SK-N-SH (cell line): ENCODE data around the gene LRRC42. TPM values are rescaled to one million over a fixed set of nuclear protein-coding genes. Genes with fewer than 3 reads are reported as not detected.

Experiments
- CTCF ChIA-PET: fragments of 300-600, 350-600 bp; formaldehyde crosslinking; extraction: SDS; loops from one replicate; lab custom pipeline; 2021; lab: Yijun Ruan, JAX
- POLR2A ChIA-PET: fragments of 350-600 bp; sonication (Branson Sonifier 250); formaldehyde crosslinking; extraction: SDS; loops from one replicate; lab custom pipeline; 2020; ENCODE audit warnings: antibody characterized with exemption, inconsistent platforms; lab: Yijun Ruan, JAX
- DNase-seq: peaks from one replicate; pipeline ENCODE4 v3.0.0; 2012
- H2AFZ ChIP-seq: fragments of 200-600 bp; sonication (generic); 2 replicates; pipeline ENCODE4 v1.8.1; 2016; ENCODE audit warnings: antibody characterized with exemption, mild to moderate bottlenecking, low read depth
- H3F3A ChIP-seq: fragments of 200-600 bp; sonication (generic); replicated peaks from 2 replicates; pipeline ENCODE3; 2016; ENCODE audit warnings: antibody characterized with exemption, mild to moderate bottlenecking; ENCODE audit not compliant: insufficient read depth
- H3K27ac ChIP-seq, 2 experiments: fragments of 200-500 bp in 1 of 2; fragments of 200-600 bp in 1 of 2; sonication (Bioruptor generic) in 1 of 2; sonication (generic), shearing (Covaris generic) in 1 of 2; 2 replicates each; pipeline versions ENCODE4 v1.5.1 to v1.6.1; 2014 to 2016; ENCODE audit warnings: low read depth in 2 of 2, inconsistent platforms in 1 of 2, low read length in 1 of 2, mild to moderate bottlenecking in 1 of 2, mixed read lengths in 1 of 2
- H3K27me3 ChIP-seq: fragments of 200-600 bp; sonication (generic), shearing (Covaris generic); 2 replicates; pipeline ENCODE4 v1.6.1; 2016; ENCODE audit warnings: mixed run types; ENCODE audit not compliant: insufficient read depth
- H3K36me3 ChIP-seq, 2 experiments: fragments of 200-500 bp in 1 of 2; fragments of 200-600 bp in 1 of 2; sonication (Bioruptor generic) in 1 of 2; sonication (generic) in 1 of 2; replicated peaks in 1 of 2; 2 replicates each; pipeline versions ENCODE3 to v1.5.1; 2014 to 2016; ENCODE audit warnings: low read length in 1 of 2, mild to moderate bottlenecking in 1 of 2; ENCODE audit not compliant: insufficient read depth in 2 of 2, control insufficient read depth in 1 of 2
- H3K4me1 ChIP-seq, 2 experiments: fragments of 200-500 bp in 1 of 2; fragments of 200-600 bp in 1 of 2; sonication (Bioruptor generic) in 1 of 2; sonication (generic), shearing (Covaris generic) in 1 of 2; 2 replicates each; pipeline versions ENCODE4 v1.5.1 to v1.6.1; 2014 to 2016; ENCODE audit warnings: low read depth in 1 of 2, low read length in 1 of 2, mixed run types in 1 of 2; ENCODE audit not compliant: insufficient read depth in 2 of 2, control insufficient read depth in 1 of 2
- H3K4me2 ChIP-seq: fragments of 200-600 bp; sonication (generic), shearing (Covaris generic); 2 replicates; pipeline ENCODE4 v1.6.1; 2017; ENCODE audit warnings: mixed run types
- H3K4me3 ChIP-seq, 2 experiments: fragments of 200-500 bp in 1 of 2; fragments of 200-600 bp in 1 of 2; sonication (Bioruptor generic) in 1 of 2; sonication (generic), shearing (Covaris generic) in 1 of 2; 2 replicates each; pipeline versions ENCODE4 v1.5.1 to v1.8.1; 2014 to 2016; ENCODE audit warnings: low read depth in 2 of 2, inconsistent platforms in 1 of 2, low read length in 1 of 2, mild to moderate bottlenecking in 1 of 2, mixed read lengths in 1 of 2, moderate library complexity in 1 of 2
- H3K79me2 ChIP-seq: fragments of 200-600 bp; sonication (generic); 2 replicates; pipeline ENCODE4 v1.8.1; 2017; ENCODE audit warnings: mild to moderate bottlenecking; ENCODE audit not compliant: insufficient read depth
- H3K9ac ChIP-seq: fragments of 200-600 bp; sonication (generic); 2 replicates; pipeline ENCODE4 v1.6.1; 2017; ENCODE audit warnings: mixed run types
- H3K9me2 ChIP-seq: fragments of 200-600 bp; sonication (generic); 2 replicates; pipeline ENCODE4 v1.6.1; 2017; ENCODE audit warnings: mixed run types
- H3K9me3 ChIP-seq: fragments of 200-600 bp; sonication (generic); 2 replicates; pipeline ENCODE4 v1.6.1; 2017; ENCODE audit warnings: mixed run types, mild to moderate bottlenecking, moderate library complexity
- H4K20me1 ChIP-seq: fragments of 200-600 bp; sonication (generic); 2 replicates; pipeline ENCODE4 v1.6.1; 2017; ENCODE audit warnings: mild to moderate bottlenecking, mixed run types; ENCODE audit not compliant: insufficient read depth
- CHD2 ChIP-seq: fragments of 150-350 bp; IDR thresholded peaks from 2 replicates; pipeline ENCODE4 v1.6.1; 2018; ENCODE audit warnings: low read length; ENCODE audit not compliant: partially characterized antibody
- CTCF ChIP-seq: fragments of 200-600 bp; sonication (generic); IDR thresholded peaks from 2 replicates; pipeline ENCODE4 v1.6.1; 2017; ENCODE audit warnings: antibody characterized with exemption, mild to moderate bottlenecking, moderate library complexity
- FOXM1 ChIP-seq: IDR thresholded peaks from 2 replicates; pipeline ENCODE4 v1.4.0; 2012; ENCODE audit warnings: low read depth, mild to moderate bottlenecking
- JUND ChIP-seq: IDR thresholded peaks from 2 replicates; pipeline ENCODE4 v1.4.0; 2012
- NFIC ChIP-seq: IDR thresholded peaks from 2 replicates; pipeline ENCODE4 v1.4.0; 2012; ENCODE audit warnings: borderline replicate concordance
- RCOR1 ChIP-seq: fragments of 150-350 bp; IDR thresholded peaks from 2 replicates; pipeline ENCODE4 v1.6.1; 2017; ENCODE audit warnings: antibody characterized with exemption, low read length
- SIN3A ChIP-seq: IDR thresholded peaks from 2 replicates; pipeline ENCODE4 v1.6.1; 2012; ENCODE audit warnings: low read depth, mild to moderate bottlenecking, low read length, moderate library complexity, borderline replicate concordance
- TAF1 ChIP-seq: IDR thresholded peaks from 2 replicates; pipeline ENCODE4 v1.6.1; 2012; ENCODE audit warnings: low read depth, mild to moderate bottlenecking, low read length, moderate library complexity, borderline replicate concordance
- TEAD4 ChIP-seq: IDR thresholded peaks from 2 replicates; pipeline ENCODE4 v1.4.0; 2012; ENCODE audit warnings: mild to moderate bottlenecking, borderline replicate concordance; ENCODE audit not compliant: insufficient read depth
- USF2 ChIP-seq: fragments of 150-350 bp; IDR thresholded peaks from 2 replicates; pipeline ENCODE4 v1.6.1; 2017; ENCODE audit warnings: antibody characterized with exemption, low read length, low read depth, borderline replicate concordance
- ZBTB33 ChIP-seq: IDR thresholded peaks from 2 replicates; pipeline ENCODE4 v1.4.0; 2012; ENCODE audit warnings: low read depth, borderline replicate concordance
- WGBS: methylation state at CpG from one replicate; pipeline ENCODE4 v1.1.6; 2017; ENCODE audit warnings: low lambda C conversion rate; 5-methylcytosine and 5-hydroxymethylcytosine counted together
- polyA plus RNA-seq, 3 experiments: library from polyadenylated mRNA; depleted of rRNA; stranded (reverse); fragments of >200 nt; gene quantifications; 2 replicates each; pipeline ENCODE4 v1.2.3, GENCODE V29; 2012

LRRC42 gene
- polyA plus RNA-seq, 1 of the 3 experiments (the other 2 are of a cell fraction) = 35.0 TPM

- no peak overlapping the region for H3K4me2 ChIP-seq
- no peak overlapping the region for H2AFZ ChIP-seq
- 97% methylated on average over 4 of the region's 4 CpGs for WGBS
- no peaks in the 10 kb centered on the region for H3K9me3 ChIP-seq
- H3K27me3 ChIP-seq = no peaks in the 10 kb centered on the region
- no peaks in the 10 kb centered on the region for H4K20me1 ChIP-seq
- H3K9ac ChIP-seq = no peak overlapping the region
- peaks cover 2% of the 10 kb centered on the region for H3F3A ChIP-seq
- no peak overlapping the region for H3K4me3 ChIP-seq
- ChIA-PET POLR2A (no interaction called here), CTCF (interaction anchor here (1.2 to 4.8 kb wide), 2 partner anchors 11 to 102 kb away, joined by 3 to 47 read pairs; no protein-coding TSS in a partner anchor)
- peaks cover 58 to 71% of the 10 kb centered on the region in 2 experiments for H3K36me3 ChIP-seq
- DNase-seq = no peak
- H3K79me2 ChIP-seq = peaks cover 8% of the 10 kb centered on the region; the same call in 1 of the 2 replicates
- TF ChIP-seq TEAD4 = no peak
- no peak for TF ChIP-seq TAF1
- no peak for TF ChIP-seq RCOR1
- TF ChIP-seq ZBTB33 = no peak
- no peak for TF ChIP-seq NFIC
- H3K27ac ChIP-seq = no peak overlapping the region
- H3K9me2 ChIP-seq = no peaks in the 10 kb centered on the region
- peaks cover 0 to 2% of the 10 kb centered on the region in 2 experiments; a peak in 1 of 4 replicates for H3K4me1 ChIP-seq
Observed at GRCh38 chr1:53962395-53962794, 16.2 kb downstream of the LRRC42 start.

GRCh38 chr1:53963460-53963859 lies 17.3 kb downstream of the LRRC42 start:
- H2AFZ ChIP-seq = no peak overlapping the region
- ChIA-PET CTCF (interaction anchor here (0.9 to 1.6 kb wide), 2 partner anchors 13 to 102 kb away, joined by 3 to 6 read pairs; no protein-coding TSS in a partner anchor), POLR2A (no interaction called here)
- H3K27ac ChIP-seq = no peak overlapping the region
- H3K36me3 ChIP-seq = peaks cover 58 to 73% of the 10 kb centered on the region in 2 experiments
- H3K9me3 ChIP-seq = no peaks in the 10 kb centered on the region
- H3K9ac ChIP-seq = no peak overlapping the region
- H3K79me2 ChIP-seq = peaks cover 8% of the 10 kb centered on the region; the same call in 1 of the 2 replicates
- H3K4me1 ChIP-seq = no peaks in the 10 kb centered on the region
- H3K4me3 ChIP-seq = no peak overlapping the region
- no peak for TF ChIP-seq JUND
- no peak for TF ChIP-seq FOXM1
- no peak for TF ChIP-seq SIN3A
- TF ChIP-seq USF2 = no peak
- no peak for TF ChIP-seq CHD2
- TF ChIP-seq CTCF = no peak
- H3F3A ChIP-seq = peaks cover 4% of the 10 kb centered on the region
- H3K27me3 ChIP-seq = no peaks in the 10 kb centered on the region
- no peaks in the 10 kb centered on the region for H3K9me2 ChIP-seq
- no peak overlapping the region for H3K4me2 ChIP-seq
- 93% methylated on average over 4 of the region's 4 CpGs for WGBS
- H4K20me1 ChIP-seq = no peaks in the 10 kb centered on the region
- DNase-seq = no peak
